ENCODE data around the gene SMCO4. TPM values are rescaled to one million over a fixed set of nuclear protein-coding genes. Genes with fewer than 3 reads are reported as not detected.

The SMCO4 gene
- total RNA-seq, 1 donor from 2014 or later, result 26.5 TPM

- H3K27me3 Mint-ChIP-seq, result peaks cover 5% of the 10 kb centered on the region
- TF ChIP-seq, protein P1, sequence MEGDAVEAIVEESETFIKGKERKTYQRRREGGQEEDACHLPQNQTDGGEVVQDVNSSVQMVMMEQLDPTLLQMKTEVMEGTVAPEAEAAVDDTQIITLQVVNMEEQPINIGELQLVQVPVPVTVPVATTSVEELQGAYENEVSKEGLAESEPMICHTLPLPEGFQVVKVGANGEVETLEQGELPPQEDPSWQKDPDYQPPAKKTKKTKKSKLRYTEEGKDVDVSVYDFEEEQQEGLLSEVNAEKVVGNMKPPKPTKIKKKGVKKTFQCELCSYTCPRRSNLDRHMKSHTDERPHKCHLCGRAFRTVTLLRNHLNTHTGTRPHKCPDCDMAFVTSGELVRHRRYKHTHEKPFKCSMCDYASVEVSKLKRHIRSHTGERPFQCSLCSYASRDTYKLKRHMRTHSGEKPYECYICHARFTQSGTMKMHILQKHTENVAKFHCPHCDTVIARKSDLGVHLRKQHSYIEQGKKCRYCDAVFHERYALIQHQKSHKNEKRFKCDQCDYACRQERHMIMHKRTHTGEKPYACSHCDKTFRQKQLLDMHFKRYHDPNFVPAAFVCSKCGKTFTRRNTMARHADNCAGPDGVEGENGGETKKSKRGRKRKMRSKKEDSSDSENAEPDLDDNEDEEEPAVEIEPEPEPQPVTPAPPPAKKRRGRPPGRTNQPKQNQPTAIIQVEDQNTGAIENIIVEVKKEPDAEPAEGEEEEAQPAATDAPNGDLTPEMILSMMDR (IDR thresholded peaks at IDR 0.05; ENCODE audit: unreplicated experiment), result no peak
- no peaks in the 10 kb centered on the region for H3K4me1 Mint-ChIP-seq (ENCODE audit: low read depth)
- no peaks in the 10 kb centered on the region for H3K9me3 Mint-ChIP-seq (ENCODE audit: low read depth)
- H3K27ac Mint-ChIP-seq, result no peak overlapping the region
- no peak overlapping the region for H3K4me3 Mint-ChIP-seq (ENCODE audit: low read depth)
- no peak for DNase-seq (ENCODE audit: low spot score, unreplicated experiment)
- no peaks in the 10 kb centered on the region for H3K36me3 Mint-ChIP-seq (ENCODE audit: insufficient read depth)
These were observed 17.2 kb upstream of the SMCO4 start for GRCh38 chr11:93560199-93560932.

- peaks cover 11% of the 10 kb centered on the region for H3K27me3 Mint-ChIP-seq
- DNase-seq (ENCODE audit: low spot score, unreplicated experiment), result no peak
- H3K36me3 Mint-ChIP-seq (ENCODE audit: insufficient read depth), result no peaks in the 10 kb centered on the region
- TF ChIP-seq, protein P1 (IDR thresholded peaks at IDR 0.05; ENCODE audit: unreplicated experiment), result no peak
- H3K4me1 Mint-ChIP-seq (ENCODE audit: low read depth), result no peaks in the 10 kb centered on the region
- no peak overlapping the region for H3K4me3 Mint-ChIP-seq (ENCODE audit: low read depth)
- H3K9me3 Mint-ChIP-seq (ENCODE audit: low read depth), result no peaks in the 10 kb centered on the region
- H3K27ac Mint-ChIP-seq, result no peak overlapping the region
These were observed 16.5 kb upstream of the SMCO4 start for GRCh38 chr11:93559681-93560080.

DNA sequence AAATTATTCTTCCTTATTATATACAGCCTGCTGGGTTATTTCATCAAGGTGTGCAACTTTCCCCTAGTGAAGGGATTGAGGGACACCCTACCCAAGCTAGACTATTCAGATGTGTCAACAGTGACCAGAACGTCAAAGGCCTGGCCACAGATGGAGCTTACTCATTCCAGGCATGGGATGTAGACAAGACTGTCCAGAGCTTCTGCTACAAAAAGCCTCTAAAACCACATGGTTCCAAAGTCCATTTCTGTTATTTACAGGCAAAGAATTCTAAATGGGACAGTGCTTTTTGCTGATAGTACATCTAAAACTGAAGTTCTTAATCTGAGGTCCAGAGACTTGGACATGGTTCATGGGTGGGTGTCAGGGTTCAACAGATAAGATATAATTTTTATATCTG, 9.7 kb upstream of the SMCO4 start:
- H3K9me3 Mint-ChIP-seq (ENCODE audit: low read depth), result no peaks in the 10 kb centered on the region
- H3K4me3 Mint-ChIP-seq (ENCODE audit: low read depth), result no peak overlapping the region
- H3K36me3 Mint-ChIP-seq (ENCODE audit: insufficient read depth), result no peaks in the 10 kb centered on the region
- no peaks in the 10 kb centered on the region for H3K4me1 Mint-ChIP-seq (ENCODE audit: low read depth)
- TF ChIP-seq, protein P1 (IDR thresholded peaks at IDR 0.05; ENCODE audit: unreplicated experiment), result no peak
- peaks cover 17% of the 10 kb centered on the region for H3K27me3 Mint-ChIP-seq
- DNase-seq (ENCODE audit: low spot score, unreplicated experiment), result no peak
- H3K27ac Mint-ChIP-seq, result no peak overlapping the region

DNA sequence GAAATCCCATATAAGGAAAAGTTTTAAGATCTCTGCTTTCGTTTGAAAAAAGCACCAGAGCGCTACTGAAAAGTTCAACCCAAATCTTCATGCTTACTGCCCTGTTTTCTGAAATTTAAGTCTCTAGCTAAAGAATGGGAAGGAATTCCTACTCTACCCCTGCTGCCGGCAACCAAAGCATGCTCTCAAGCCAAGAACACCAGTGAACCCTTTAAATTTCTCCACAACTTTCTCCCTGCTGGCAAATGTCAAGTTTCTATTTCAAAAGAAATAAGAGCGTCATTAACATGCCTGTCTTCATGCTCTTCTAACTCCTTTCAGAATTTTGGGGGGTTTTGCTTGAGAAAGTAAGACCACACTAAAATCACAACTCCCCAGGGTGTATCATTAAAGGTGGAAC, 6.8 kb upstream of the SMCO4 start:
- Mint-ChIP-seq H3K36me3 (ENCODE audit: insufficient read depth) (no peaks in the 10 kb centered on the region), H3K27me3 (peaks cover 18% of the 10 kb centered on the region), H3K4me1 (ENCODE audit: low read depth) (no peaks in the 10 kb centered on the region), H3K9me3 (ENCODE audit: low read depth) (no peaks in the 10 kb centered on the region), H3K4me3 (ENCODE audit: low read depth) (no peak overlapping the region), H3K27ac (no peak overlapping the region)
- TF ChIP-seq, protein P1 (IDR thresholded peaks at IDR 0.05; ENCODE audit: unreplicated experiment), result no peak
- no peak for DNase-seq (ENCODE audit: low spot score, unreplicated experiment)

DNA sequence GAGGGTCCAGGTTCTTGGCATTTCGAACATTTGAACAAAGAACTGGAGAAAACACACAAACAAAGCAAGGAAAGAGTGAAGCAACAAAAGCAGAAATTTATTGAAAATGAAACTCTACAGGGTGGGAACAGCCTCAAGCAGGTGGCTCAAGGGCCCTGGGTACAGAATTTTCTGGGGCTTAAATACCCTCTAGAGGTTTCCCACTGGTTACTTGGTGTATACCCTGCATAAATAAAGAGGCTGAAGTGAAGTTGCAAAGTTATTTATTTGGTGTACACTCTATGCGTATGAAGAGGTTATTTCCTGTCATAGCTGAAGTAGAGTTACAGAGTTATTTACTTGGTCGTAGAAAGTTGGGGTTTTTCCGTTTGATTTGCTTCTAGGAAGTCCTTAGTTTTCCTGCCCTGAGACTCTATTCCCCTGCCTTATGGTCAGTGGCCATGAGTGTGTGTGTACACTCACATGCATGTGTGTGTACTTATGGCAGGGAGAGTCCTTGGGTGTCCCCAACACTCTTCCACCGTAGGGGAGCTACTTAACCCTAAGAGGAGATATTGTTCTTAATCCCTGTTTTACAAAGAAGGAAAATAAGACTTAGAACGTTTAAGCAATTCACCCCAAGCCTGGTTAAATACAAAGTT, 5.6 kb upstream of the SMCO4 start:
- DNase-seq (ENCODE audit: low spot score, unreplicated experiment), result no peak
- Mint-ChIP-seq H3K4me1 (ENCODE audit: low read depth) (no peaks in the 10 kb centered on the region), H3K9me3 (ENCODE audit: low read depth) (no peaks in the 10 kb centered on the region), H3K4me3 (ENCODE audit: low read depth) (no peak overlapping the region), H3K27me3 (peaks cover 21% of the 10 kb centered on the region), H3K27ac (no peak overlapping the region), H3K36me3 (ENCODE audit: insufficient read depth) (no peaks in the 10 kb centered on the region)
- TF ChIP-seq, protein P1 (IDR thresholded peaks at IDR 0.05; ENCODE audit: unreplicated experiment), result no peak

Data from progenitor cell of endocrine pancreas (in vitro differentiated cells).